GM13976 (cell line): ENCODE measurements around the gene RAB11A.
A peak's percentile ranks its signal among the peaks of the same experiment; 100 is the strongest.

ENCODE experiments used
- DNase-seq: peaks from one replicate; pipeline ENCODE4 v3.0.0; 2012; ENCODE audit warnings: low spot score
- in situ Hi-C: fragments of 300-500 bp; cut with MboI; formaldehyde crosslinking; loops from one replicate; pipeline ENCODE4 v1.12.0; 2022; ENCODE audit warnings: low sequenced_read_pairs, mixed read lengths, inconsistent platforms; ENCODE audit not compliant: unreplicated experiment
- TF ChIP-seq, protein P1 (sequence below): IDR thresholded peaks from 2 replicates; pipeline ENCODE4 v1.5.1; 2012; ENCODE audit warnings: borderline replicate concordance, mild to moderate bottlenecking; ENCODE audit not compliant: insufficient read depth; ENCODE audit errors: extremely low read depth, missing control alignments, control extremely low read depth

The RAB11A gene

DNA sequence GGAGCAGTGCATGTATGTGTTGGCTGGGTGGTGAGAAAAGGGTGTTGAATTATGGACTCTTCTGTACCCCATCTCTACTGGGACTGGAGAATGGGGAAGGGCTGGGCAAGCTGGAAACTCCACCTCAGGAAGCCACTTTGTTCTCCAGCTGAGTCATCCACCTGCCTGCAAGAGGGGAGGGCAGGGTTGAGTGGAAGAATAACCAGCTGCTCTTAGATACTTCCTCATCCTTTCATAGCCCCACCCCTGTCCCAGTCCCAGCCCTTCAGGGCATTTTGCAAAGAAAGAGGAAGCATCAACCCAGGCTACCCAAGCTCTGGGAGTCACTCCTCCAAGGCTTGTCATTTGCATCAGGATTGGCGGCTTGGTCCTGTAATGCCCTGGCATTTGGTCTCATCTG lies 33.1 kb downstream of the RAB11A start:
- in situ Hi-C loops: no loop called here
- peak; percentile 55 for DNase-seq

DNA sequence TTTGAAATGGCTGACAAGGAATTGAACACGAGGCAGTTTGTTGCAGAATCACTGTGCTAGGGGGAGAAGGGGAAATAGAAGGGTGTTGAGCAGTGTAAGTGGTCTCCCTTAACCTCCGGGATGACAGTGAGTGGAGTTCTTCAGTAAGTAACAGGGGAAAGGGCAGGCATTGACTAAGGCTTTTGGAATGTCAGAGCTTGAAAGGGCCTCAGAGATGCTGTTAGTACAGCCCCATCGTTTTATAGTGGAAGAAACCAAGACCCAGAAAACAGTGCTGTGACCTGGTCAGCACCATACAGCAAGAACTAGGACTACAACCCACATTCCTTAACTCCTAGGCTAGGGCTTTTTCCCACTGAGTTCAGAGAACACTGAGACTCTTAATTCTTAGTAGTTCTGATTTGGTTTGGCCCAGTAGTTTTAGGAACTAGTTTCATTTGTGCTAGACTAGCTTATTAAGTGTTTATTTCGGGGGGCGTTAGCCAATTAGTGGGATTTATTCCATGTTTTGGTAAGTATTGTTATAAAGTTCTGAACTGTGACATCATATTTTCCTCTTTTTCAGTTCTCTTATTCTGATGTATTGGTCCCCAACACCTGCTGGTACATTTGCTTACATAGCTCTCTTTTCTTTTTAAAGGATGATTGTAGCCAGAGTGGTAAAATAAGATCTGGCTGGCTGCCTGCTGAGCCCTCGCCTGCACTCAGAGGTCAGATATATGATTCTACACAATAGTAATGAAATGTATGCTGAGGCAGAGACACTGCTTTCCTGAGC lies 34.2 kb downstream of the RAB11A start:
- TF ChIP-seq, protein P1, sequence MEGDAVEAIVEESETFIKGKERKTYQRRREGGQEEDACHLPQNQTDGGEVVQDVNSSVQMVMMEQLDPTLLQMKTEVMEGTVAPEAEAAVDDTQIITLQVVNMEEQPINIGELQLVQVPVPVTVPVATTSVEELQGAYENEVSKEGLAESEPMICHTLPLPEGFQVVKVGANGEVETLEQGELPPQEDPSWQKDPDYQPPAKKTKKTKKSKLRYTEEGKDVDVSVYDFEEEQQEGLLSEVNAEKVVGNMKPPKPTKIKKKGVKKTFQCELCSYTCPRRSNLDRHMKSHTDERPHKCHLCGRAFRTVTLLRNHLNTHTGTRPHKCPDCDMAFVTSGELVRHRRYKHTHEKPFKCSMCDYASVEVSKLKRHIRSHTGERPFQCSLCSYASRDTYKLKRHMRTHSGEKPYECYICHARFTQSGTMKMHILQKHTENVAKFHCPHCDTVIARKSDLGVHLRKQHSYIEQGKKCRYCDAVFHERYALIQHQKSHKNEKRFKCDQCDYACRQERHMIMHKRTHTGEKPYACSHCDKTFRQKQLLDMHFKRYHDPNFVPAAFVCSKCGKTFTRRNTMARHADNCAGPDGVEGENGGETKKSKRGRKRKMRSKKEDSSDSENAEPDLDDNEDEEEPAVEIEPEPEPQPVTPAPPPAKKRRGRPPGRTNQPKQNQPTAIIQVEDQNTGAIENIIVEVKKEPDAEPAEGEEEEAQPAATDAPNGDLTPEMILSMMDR: no peak
- DNase-seq: no peak
- in situ Hi-C loops: no loop called here

More for the DNA sequence above, 33.1 kb downstream of the RAB11A start:
- TF ChIP-seq, protein P1: no peak

DNA sequence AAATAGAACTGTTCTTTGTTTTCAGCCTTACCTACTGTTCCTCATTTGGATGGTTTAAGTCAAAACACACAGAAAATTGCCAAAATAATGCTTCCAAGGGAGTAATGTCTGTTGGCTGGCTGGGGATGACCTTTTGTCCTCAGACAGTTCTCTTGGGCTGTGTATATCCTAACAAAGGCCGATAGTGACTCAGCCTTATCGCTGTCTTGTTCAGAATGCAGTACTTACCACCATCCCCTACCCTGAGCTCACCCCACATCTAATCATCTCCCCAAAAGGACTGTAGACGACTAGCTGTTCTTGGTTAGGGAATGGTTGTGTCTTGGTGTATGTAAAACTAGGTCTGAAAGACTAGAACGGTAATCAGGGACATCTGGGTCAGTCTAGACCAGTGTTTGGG lies 35.0 kb downstream of the RAB11A start:
- in situ Hi-C loops: no loop called here
- TF ChIP-seq, protein P1: no peak
- DNase-seq: no peak

DNA sequence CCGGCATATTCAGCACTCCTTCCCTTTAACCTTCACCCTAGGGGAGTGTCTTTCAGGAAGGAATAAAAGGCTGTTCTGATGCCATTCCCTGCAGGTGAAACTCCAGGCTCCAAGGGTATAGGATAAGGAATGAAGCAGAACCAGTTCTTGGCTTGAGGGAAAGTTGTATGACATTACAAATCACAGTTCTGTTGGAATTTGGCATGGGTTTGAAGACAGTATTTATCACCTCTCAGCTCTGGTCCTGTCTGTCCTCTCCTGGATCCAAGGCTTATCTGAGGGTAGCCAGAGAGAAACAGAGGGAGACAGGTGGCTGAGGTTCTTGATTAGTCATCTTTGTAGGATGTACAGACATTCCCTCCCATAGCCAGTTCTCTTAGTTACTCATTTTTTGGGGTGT lies 37.1 kb downstream of the RAB11A start:
- no peak for DNase-seq
- in situ Hi-C loops: no loop called here
- TF ChIP-seq, protein P1: no peak

DNA sequence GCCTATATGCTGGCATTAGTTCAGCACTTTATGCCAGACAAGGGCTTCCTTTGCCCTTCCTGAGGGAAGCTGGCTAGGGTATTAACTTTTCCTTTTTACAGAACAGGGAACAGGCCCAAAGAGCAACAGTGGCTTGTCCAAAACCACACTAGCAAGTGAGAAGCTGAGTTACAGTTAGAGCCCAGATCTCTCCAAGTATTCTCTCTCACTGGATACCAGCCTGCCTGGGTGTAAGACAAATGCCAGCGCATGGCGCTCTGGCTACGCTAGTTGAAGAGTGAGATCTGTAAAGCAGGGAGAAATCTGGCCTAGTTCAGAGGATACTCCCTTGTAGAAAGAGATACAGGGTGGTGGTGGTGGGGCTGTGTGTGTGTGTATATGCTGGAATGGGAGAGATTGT lies 38.4 kb downstream of the RAB11A start:
- in situ Hi-C loops: no loop called here
- TF ChIP-seq, protein P1: no peak

DNA sequence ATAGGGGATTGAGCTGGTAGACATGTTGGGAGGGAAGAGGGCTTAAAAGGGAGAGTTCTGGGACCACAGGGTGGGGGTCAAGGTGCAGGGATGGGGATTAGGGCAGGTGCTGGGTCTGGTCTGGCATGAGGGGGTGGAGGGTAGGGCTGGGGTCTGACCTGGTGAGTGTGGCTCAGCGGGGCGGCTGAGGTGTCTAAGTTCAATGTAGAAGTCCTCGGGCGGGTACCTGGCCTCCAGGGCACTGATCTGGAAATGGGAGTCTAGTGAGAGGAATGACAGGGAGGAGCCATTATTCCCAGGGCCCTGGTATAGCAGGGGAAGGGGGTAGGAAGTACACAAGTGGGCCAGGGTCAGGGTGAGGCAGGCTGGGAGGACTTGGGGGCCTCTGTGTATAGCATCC lies 39.6 kb downstream of the RAB11A start:
- in situ Hi-C loops: no loop called here
- DNase-seq: no peak
- TF ChIP-seq, protein P1: no peak

More for the DNA sequence above, 38.4 kb downstream of the RAB11A start:
- DNase-seq: no peak
